Thyroid gland (tissue), 4 donors: Measurements from ENCODE around the gene WHRN. TPM values are rescaled to one million over a fixed set of nuclear protein-coding genes. Genes with fewer than 3 reads are reported as not detected.

ENCODE experiments used
- DNase-seq, 2 donors: peaks; one replicate each; pipeline ENCODE4 v3.0.0-alpha.2; 2019
- H3K27ac ChIP-seq, 3 donors: fragments of 200-600 bp; sonication (generic); 1 replicate in 2 of 3; 2 replicates in 1 of 3; pipeline ENCODE4 v1.5.1; 2016 to 2019; ENCODE audit warnings: mild to moderate bottlenecking in 1 of 3, moderate library complexity in 1 of 3
- H3K27me3 ChIP-seq: fragments of 200-600 bp; sonication (generic); one replicate; pipeline ENCODE4 v1.5.1; 2019
- H3K36me3 ChIP-seq, 2 donors: fragments of 200-600 bp; sonication (generic); one replicate each; pipeline ENCODE4 v1.5.1; 2016 to 2019
- H3K4me1 ChIP-seq, 2 donors: fragments of 200-600 bp; sonication (generic); one replicate each; pipeline ENCODE4 v1.5.1; 2017 to 2019
- H3K4me3 ChIP-seq, 3 donors: fragments of 200-600 bp; sonication (generic); replicated peaks in 1 of 3; 1 replicate in 2 of 3; 2 replicates in 1 of 3; pipeline ENCODE4 v1.5.1; 2016; ENCODE audit warnings: mild to moderate bottlenecking in 1 of 3
- H3K9me3 ChIP-seq: fragments of 200-600 bp; sonication (generic); one replicate; pipeline ENCODE4 v1.5.1; 2017
- POLR2A ChIP-seq, 2 donors: fragments of 450-650 bp; IDR thresholded peaks; one replicate each; pipeline ENCODE4 v1.6.1; 2017; ENCODE audit warnings: antibody characterized with exemption in 2 of 2, mild to moderate bottlenecking in 2 of 2, moderate library complexity in 1 of 2
- WGBS, 2 donors: methylation state at CpG; one replicate each; pipeline ENCODE4 v1.1.5; 2017; 5-methylcytosine and 5-hydroxymethylcytosine counted together
- intact Hi-C: fragments of 100-400 bp; cut with DNase I; formaldehyde crosslinking; loops from one replicate; pipeline ENCODE4 v1.15.1; 2023
- total RNA-seq, 4 donors: library from RNA; depleted of rRNA; stranded (reverse); fragments of >200 nt; gene quantifications; one replicate each; pipeline ENCODE4 v1.2.3, GENCODE V29; 2016
- TF ChIP-seq, protein P1 (sequence below), 6 experiments: fragments of 200-600 bp in 3 of 6; fragments of 450-650 bp in 3 of 6; sonication (generic) in 3 of 6; IDR thresholded peaks; one replicate each; pipeline ENCODE4 v1.5.1; 2016 to 2019; ENCODE audit warnings: antibody characterized with exemption in 6 of 6, mild to moderate bottlenecking in 2 of 6, inconsistent platforms in 1 of 6, moderate library complexity in 1 of 6

Gene WHRN
- total RNA-seq, 4 donors from 2014 or later, result 7.4 to 13.0 (median 10.9) TPM

DNA sequence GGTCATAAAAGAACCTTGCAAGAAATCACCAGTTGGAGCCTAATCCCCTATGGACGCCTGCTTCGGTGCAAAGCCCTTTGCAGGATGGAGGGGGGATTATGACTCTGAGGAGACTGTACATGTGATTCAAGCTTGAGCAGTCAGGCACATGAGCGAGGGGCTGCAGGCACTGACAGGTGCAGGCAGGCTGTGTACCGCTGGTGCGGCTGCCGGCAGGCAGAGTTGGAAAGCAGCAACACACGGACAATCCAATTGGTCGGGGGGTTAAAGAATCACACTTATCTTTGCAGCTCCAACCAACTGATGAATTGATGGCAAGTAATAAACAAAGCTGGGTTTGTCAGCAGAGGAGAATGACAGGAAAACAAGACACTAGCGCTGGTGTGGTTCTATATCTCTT, 5.7 kb downstream of the WHRN start:
- no peak overlapping the region for H3K27ac ChIP-seq
- DNase-seq, result no peak
- no peak overlapping the region for H3K4me3 ChIP-seq
- intact Hi-C loops, result no loop called here
- no peaks in the 10 kb centered on the region for H3K27me3 ChIP-seq
- no peaks in the 10 kb centered on the region for H3K9me3 ChIP-seq
- peaks cover 33 to 34% of the 10 kb centered on the region in 2 donors for H3K4me1 ChIP-seq
- H3K36me3 ChIP-seq, result no peaks in the 10 kb centered on the region
- TF ChIP-seq, protein P1, sequence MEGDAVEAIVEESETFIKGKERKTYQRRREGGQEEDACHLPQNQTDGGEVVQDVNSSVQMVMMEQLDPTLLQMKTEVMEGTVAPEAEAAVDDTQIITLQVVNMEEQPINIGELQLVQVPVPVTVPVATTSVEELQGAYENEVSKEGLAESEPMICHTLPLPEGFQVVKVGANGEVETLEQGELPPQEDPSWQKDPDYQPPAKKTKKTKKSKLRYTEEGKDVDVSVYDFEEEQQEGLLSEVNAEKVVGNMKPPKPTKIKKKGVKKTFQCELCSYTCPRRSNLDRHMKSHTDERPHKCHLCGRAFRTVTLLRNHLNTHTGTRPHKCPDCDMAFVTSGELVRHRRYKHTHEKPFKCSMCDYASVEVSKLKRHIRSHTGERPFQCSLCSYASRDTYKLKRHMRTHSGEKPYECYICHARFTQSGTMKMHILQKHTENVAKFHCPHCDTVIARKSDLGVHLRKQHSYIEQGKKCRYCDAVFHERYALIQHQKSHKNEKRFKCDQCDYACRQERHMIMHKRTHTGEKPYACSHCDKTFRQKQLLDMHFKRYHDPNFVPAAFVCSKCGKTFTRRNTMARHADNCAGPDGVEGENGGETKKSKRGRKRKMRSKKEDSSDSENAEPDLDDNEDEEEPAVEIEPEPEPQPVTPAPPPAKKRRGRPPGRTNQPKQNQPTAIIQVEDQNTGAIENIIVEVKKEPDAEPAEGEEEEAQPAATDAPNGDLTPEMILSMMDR (IDR thresholded peaks at IDR 0.05), result no peak
- TF ChIP-seq POLR2A (IDR thresholded peaks at IDR 0.05), result no peak
- 85 to 87% methylated on average over 9 of the region's 9 CpGs for WGBS, 2 donors

DNA sequence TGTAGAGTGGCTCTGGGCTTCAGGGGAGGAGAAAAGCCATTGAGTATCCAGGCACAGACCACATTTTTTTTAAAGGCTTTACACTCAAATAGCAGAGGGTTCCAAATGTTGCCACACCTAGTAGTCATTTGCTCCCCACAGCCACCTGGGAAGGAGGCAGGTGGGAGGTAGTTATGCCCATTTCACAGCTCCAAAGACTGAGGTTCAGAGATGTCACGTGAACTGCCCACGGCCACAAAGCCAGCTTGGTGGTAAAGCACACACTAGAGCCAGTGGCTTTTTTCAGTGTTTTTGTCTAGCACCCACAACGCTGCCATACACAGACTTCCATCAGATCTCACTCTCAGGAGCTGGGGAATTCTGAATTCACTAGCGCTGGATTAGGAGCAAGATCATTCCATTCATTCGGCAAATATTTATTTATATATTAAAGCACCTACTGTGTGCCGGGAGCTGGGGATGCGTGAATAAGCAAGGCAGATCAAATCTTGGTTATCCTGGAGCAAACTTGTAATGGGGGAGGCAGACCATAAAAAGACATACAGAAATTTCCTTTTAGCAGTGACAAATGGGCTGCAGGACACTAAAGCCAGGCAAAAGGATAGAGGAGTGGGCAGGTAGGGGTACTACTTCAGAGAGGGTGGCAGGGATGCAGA, 7.4 kb downstream of the WHRN start:
- DNase-seq, result no peak
- WGBS, 2 donors, result 90 to 93% methylated on average over 7 of the region's 7 CpGs
- TF ChIP-seq, protein P1 (IDR thresholded peaks at IDR 0.05), result no peak
- TF ChIP-seq POLR2A (IDR thresholded peaks at IDR 0.05), result no peak
- intact Hi-C loops, result no loop called here
- H3K9me3 ChIP-seq, result no peaks in the 10 kb centered on the region
- peaks cover 17 to 18% of the 10 kb centered on the region in 2 donors for H3K4me1 ChIP-seq
- H3K27ac ChIP-seq, result peak overlapping the region in 1 of 3 donors; percentile 70
- H3K27me3 ChIP-seq, result no peaks in the 10 kb centered on the region
- no peak overlapping the region for H3K4me3 ChIP-seq
- H3K36me3 ChIP-seq, result no peaks in the 10 kb centered on the region

DNA sequence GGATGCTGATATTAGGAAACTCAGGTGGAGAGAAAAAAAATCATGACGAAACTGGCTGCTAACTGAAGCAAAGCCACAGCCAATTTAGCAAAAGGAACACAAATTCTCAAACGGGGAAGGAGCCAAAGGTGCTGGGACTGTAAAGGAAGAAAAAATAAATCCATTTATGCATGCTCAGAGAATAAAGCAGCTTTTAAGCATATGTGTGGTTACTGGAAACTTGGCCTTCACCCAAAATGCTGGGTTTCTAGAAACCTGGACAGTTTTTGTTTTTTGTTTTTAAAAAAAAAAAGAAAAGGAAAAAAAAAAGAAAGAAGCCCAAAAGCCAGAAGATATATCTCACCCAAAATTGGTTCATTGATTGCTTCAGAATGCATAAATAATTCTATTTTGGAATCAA, 8.0 kb downstream of the WHRN start:
- WGBS, 2 donors, result 14 to 29% methylated on average over 2 of the region's 2 CpGs

DNA sequence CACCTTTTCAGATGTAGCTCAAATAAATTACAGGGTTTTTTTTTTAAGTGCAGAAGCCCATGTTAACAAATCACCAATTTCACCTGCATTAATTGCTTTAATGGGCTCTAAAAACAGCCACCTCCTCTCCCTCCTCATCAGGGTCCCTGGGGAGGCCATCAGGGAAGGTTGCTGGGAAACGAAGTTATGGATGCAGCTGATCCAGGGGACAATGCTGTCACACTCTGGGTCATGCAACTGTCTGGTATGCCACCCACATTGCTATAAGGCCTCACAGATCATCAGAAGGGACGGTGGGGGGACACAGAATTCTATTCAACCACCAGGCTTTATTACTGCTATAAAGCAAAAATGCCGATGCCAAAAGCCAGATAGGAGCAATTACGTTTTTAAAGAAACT, 9.3 kb downstream of the WHRN start:
- Histone ChIP-seq H3K27ac (no peak overlapping the region), H3K4me1 (peaks cover 8 to 10% of the 10 kb centered on the region in 2 donors), H3K27me3 (no peaks in the 10 kb centered on the region), H3K9me3 (no peaks in the 10 kb centered on the region), H3K4me3 (no peak overlapping the region), H3K36me3 (no peaks in the 10 kb centered on the region)
- no peak for DNase-seq
- intact Hi-C loops, result no loop called here
- WGBS, 2 donors, result 87 to 93% methylated on average over 4 of the region's 4 CpGs
- TF ChIP-seq, protein P1 (IDR thresholded peaks at IDR 0.05), result no peak
- TF ChIP-seq POLR2A (IDR thresholded peaks at IDR 0.05), result no peak

More for the DNA sequence above, 8.0 kb downstream of the WHRN start:
- H3K9me3 ChIP-seq, result no peaks in the 10 kb centered on the region
- TF ChIP-seq, protein P1 (IDR thresholded peaks at IDR 0.05), result no peak
- TF ChIP-seq POLR2A (IDR thresholded peaks at IDR 0.05), result no peak
- no peaks in the 10 kb centered on the region for H3K27me3 ChIP-seq
- H3K27ac ChIP-seq, result peak overlapping the region in 1 of 3 donors; percentile 70
- H3K4me1 ChIP-seq, result peaks cover 12% of the 10 kb centered on the region in 2 donors
- intact Hi-C loops, result no loop called here
- DNase-seq, result peak in 1 of 2 donors; percentile 7
- H3K4me3 ChIP-seq, result no peak overlapping the region
- no peaks in the 10 kb centered on the region for H3K36me3 ChIP-seq

DNA sequence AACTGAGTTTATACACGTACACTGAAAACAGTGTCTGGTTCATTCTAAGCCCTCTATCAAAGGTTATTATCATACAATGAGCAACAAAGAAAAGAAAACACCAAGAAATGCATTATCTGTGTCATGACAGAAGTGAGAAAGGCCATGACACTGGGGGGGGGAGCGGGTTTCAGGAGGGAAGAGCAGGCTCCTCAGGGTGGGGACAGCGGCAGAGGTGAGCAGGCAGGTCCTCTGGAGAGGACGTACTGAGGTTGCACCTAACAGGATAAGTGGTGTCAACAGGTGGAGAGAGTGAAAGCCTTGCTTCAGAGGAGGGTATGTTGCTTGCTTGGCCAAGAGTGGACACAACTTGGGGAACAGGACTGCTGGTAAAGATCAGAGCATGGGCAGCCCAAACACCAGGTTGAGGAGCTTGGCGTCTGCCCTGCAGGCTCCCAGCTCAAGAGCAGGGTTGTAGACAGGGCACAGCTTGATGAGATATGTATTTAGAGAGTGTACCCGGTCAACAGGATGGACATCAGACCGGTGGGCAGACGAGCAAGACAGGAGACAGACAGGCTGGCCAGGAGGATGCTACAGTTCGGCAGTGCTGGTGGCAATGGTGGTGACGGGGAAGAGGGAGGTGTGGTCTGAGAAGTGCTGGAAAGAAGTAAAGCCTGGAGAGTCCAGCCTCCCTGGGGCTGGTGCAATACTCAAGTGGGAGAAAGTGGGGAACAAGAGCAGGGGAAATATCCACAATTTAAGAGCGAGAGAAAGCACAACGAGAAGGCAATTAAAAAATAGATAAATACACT, 10.3 kb downstream of the WHRN start:
- no peaks in the 10 kb centered on the region for H3K36me3 ChIP-seq
- intact Hi-C loops, result no loop called here
- no peak overlapping the region for H3K27ac ChIP-seq
- no peaks in the 10 kb centered on the region for H3K27me3 ChIP-seq
- DNase-seq, result no peak
- no peaks in the 10 kb centered on the region for H3K9me3 ChIP-seq
- 65 to 70% methylated on average over 12 of the region's 12 CpGs for WGBS, 2 donors
- H3K4me3 ChIP-seq, result no peak overlapping the region
- TF ChIP-seq, protein P1 (IDR thresholded peaks at IDR 0.05), result no peak
- TF ChIP-seq POLR2A (IDR thresholded peaks at IDR 0.05), result no peak
- H3K4me1 ChIP-seq, result peaks cover 8 to 10% of the 10 kb centered on the region in 2 donors
